ENCODE results near the gene ANKS1B. TPM values are rescaled to one million over a fixed set of nuclear protein-coding genes. Genes with fewer than 3 reads are reported as not detected.
"Not testable (repeated sequence)": the region's sequence is repeated elsewhere in the genome, so short reads cannot be mapped to it uniquely, and the experiment has no call there.

ANKS1B gene
- total RNA-seq, 1 experiment from 2014 or later = 5.8 TPM

GRCh38 chr12:99035803-99036202 is 948.9 kb downstream of the ANKS1B start:
- no peak overlapping the region for H3K27ac Mint-ChIP-seq
- no peak overlapping the region for H3K4me3 Mint-ChIP-seq
- no peak for TF ChIP-seq NFYB (CRISPR knock-in tag; conservative IDR thresholded peaks at IDR 0.05; ENCODE audit: low read depth)
- no peak for TF ChIP-seq SMAD4 (CRISPR knock-in tag; IDR thresholded peaks at IDR 0.05)
- no peak for TF ChIP-seq ETV6 (CRISPR knock-in tag; IDR thresholded peaks at IDR 0.05)
- CTCF ChIA-PET = no interaction called here
- peaks cover 4% of the 10 kb centered on the region for H3K27me3 Mint-ChIP-seq (ENCODE audit: low read depth)
- H3K4me1 Mint-ChIP-seq = peaks cover 4% of the 10 kb centered on the region; the same call in 1 of the 2 replicates
- POLR2A ChIA-PET = no interaction called here
- H3K9me3 Mint-ChIP-seq = peaks cover 9% of the 10 kb centered on the region
- peaks cover 5% of the 10 kb centered on the region for H3K36me3 Mint-ChIP-seq
- ATAC-seq (no peak), DNase-seq (ENCODE audit: low spot score) (no peak)

GRCh38 chr12:99034201-99034600 is 950.5 kb downstream of the ANKS1B start:
- peaks cover 12% of the 10 kb centered on the region for H3K9me3 Mint-ChIP-seq
- CTCF ChIA-PET = interaction anchor here (1.8 kb wide), 1 partner anchor 9 kb away, joined by 8 read pairs; no protein-coding TSS in a partner anchor
- DNase-seq (ENCODE audit: low spot score); H3K27ac Mint-ChIP-seq; POLR2A ChIA-PET; ATAC-seq; H3K36me3 Mint-ChIP-seq; H3K4me3 Mint-ChIP-seq: not testable (repeated sequence)
- H3K27me3 Mint-ChIP-seq (ENCODE audit: low read depth) = peaks cover 17% of the 10 kb centered on the region
- H3K4me1 Mint-ChIP-seq = peaks cover 15% of the 10 kb centered on the region

DNA sequence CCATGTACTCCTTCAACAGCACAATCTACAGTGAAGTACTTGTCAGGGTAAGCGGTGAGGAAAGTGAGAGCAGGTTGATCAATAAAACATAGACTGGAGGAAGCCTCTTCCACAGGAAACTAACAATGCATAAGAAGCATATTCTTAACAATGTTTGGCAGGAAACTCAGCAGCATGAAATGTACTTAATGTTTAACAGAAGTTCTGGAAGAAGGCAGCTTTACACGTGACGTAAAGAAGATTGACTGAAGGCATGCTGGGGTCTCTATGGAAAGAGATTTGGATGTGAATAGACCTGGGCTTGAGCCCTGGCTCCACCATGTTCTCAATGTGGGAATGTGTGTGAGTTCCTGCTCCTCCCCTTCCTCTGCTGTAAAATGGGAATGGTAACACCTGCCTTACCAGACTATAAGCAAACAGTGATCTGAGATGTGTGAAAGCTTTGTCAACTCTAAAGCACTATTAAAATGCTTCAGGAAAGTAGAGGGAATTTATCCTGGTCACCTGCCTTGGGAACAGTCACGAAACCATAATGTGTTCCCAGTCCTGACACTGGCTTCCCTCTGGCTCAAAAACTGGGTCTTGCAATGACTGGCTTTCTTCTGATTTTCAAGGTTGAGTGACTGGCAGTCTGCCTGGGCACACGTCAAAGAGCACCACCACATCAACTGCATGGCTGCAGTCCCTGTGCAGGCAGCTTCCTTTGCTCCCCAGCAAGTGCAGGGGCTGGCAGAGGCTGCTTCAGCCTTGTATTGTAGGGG is 955.0 kb downstream of the ANKS1B start:
- Mint-ChIP-seq H3K4me3 (no peak overlapping the region), H3K27me3 (ENCODE audit: low read depth) (peaks cover 51% of the 10 kb centered on the region), H3K27ac (no peak overlapping the region), H3K36me3 (peaks cover 5% of the 10 kb centered on the region), H3K4me1 (peaks cover 39% of the 10 kb centered on the region), H3K9me3 (peaks cover 16% of the 10 kb centered on the region)
- no peak for DNase-seq (ENCODE audit: low spot score)
- ATAC-seq = peak; percentile 50
- ChIA-PET CTCF (no interaction called here), POLR2A (no interaction called here)
- TF ChIP-seq FOXJ3 (CRISPR knock-in tag; IDR thresholded peaks at IDR 0.05; ENCODE audit: borderline replicate concordance) (no peak), TP53 (CRISPR knock-in tag; IDR thresholded peaks at IDR 0.05) (no peak), SMAD3 (CRISPR knock-in tag; IDR thresholded peaks at IDR 0.05; ENCODE audit: borderline replicate concordance) (no peak), NFATC4 (CRISPR knock-in tag; IDR thresholded peaks at IDR 0.05) (no peak), ESRRA (CRISPR knock-in tag; IDR thresholded peaks at IDR 0.05; ENCODE audit: borderline replicate concordance) (no peak), JAZF1 (CRISPR knock-in tag; IDR thresholded peaks at IDR 0.05) (no peak), SOX15 (CRISPR knock-in tag; IDR thresholded peaks at IDR 0.05) (no peak), GTF2I (CRISPR knock-in tag; conservative IDR thresholded peaks at IDR 0.05) (no peak)
- TF ChIP-seq, protein P1, sequence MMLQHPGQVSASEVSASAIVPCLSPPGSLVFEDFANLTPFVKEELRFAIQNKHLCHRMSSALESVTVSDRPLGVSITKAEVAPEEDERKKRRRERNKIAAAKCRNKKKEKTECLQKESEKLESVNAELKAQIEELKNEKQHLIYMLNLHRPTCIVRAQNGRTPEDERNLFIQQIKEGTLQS (CRISPR knock-in tag; conservative IDR thresholded peaks at IDR 0.05) = no peak

DNA sequence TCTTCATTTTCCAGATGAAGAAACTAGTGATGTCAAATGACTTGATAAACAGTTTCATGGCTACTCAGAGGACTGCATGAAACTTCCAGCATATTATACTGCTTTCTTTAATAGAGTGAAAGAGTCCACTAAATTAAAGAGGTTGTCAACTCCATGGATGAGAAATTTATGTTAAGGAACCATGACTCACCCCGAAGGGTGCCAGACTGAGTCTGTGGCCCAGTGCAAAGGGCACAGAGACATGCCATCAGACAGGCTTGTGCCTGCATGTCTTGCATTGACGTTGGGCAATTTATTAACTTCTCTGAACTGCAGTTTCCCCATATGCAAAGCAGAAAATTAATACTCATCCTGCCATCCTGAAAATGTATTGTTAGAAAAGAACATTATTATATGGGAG is 957.3 kb downstream of the ANKS1B start:
- Mint-ChIP-seq H3K4me3 (no peak overlapping the region), H3K9me3 (peaks cover 14% of the 10 kb centered on the region), H3K36me3 (peaks cover 3% of the 10 kb centered on the region), H3K27me3 (ENCODE audit: low read depth) (peaks cover 68% of the 10 kb centered on the region), H3K27ac (no peak overlapping the region), H3K4me1 (peaks cover 43% of the 10 kb centered on the region)
- ChIA-PET CTCF (no interaction called here), POLR2A (no interaction called here)
- no peak for ATAC-seq
- DNase-seq (ENCODE audit: low spot score) = no peak
- TF ChIP-seq ZNF121 (CRISPR knock-in tag; IDR thresholded peaks at IDR 0.05) (no peak), NR2C2 (CRISPR knock-in tag; IDR thresholded peaks at IDR 0.05) (no peak), FOXP1 (CRISPR knock-in tag; IDR thresholded peaks at IDR 0.05; ENCODE audit: borderline replicate concordance) (no peak), GTF2I (CRISPR knock-in tag; conservative IDR thresholded peaks at IDR 0.05) (no peak), ZNF512 (CRISPR knock-in tag; IDR thresholded peaks at IDR 0.05; ENCODE audit: borderline replicate concordance) (no peak), HMGXB4 (CRISPR knock-in tag; IDR thresholded peaks at IDR 0.05) (no peak), FOXK1 (CRISPR knock-in tag; IDR thresholded peaks at IDR 0.05) (no peak), ESRRA (CRISPR knock-in tag; IDR thresholded peaks at IDR 0.05; ENCODE audit: borderline replicate concordance) (no peak), ETV6 (CRISPR knock-in tag; IDR thresholded peaks at IDR 0.05) (no peak)
- TF ChIP-seq, protein P2, sequence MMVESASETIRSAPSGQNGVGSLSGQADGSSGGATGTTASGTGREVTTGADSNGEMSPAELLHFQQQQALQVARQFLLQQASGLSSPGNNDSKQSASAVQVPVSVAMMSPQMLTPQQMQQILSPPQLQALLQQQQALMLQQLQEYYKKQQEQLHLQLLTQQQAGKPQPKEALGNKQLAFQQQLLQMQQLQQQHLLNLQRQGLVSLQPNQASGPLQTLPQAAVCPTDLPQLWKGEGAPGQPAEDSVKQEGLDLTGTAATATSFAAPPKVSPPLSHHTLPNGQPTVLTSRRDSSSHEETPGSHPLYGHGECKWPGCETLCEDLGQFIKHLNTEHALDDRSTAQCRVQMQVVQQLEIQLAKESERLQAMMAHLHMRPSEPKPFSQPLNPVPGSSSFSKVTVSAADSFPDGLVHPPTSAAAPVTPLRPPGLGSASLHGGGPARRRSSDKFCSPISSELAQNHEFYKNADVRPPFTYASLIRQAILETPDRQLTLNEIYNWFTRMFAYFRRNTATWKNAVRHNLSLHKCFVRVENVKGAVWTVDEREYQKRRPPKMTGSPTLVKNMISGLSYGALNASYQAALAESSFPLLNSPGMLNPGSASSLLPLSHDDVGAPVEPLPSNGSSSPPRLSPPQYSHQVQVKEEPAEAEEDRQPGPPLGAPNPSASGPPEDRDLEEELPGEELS (CRISPR knock-in tag; IDR thresholded peaks at IDR 0.05) = no peak
